Osteoblast (primary cell): ENCODE measurements around the gene NDUFAF8. TPM values are rescaled to one million over a fixed set of nuclear protein-coding genes. Genes with fewer than 3 reads are reported as not detected.

Source experiments
- DNase-seq: peaks from one replicate; pipeline ENCODE4 v3.0.0; 2011; ENCODE audit warnings: low spot score, mixed read lengths; ENCODE audit not compliant: insufficient read length; ENCODE audit errors: missing footprints
- H2AFZ ChIP-seq: 2 replicates; pipeline ENCODE4 v1.6.0; 2011; ENCODE audit warnings: mild to moderate bottlenecking, low read length
- H3K27ac ChIP-seq: 2 replicates; pipeline ENCODE4 v1.5.1; 2011; ENCODE audit warnings: mild to moderate bottlenecking, low read depth, low read length, moderate library complexity
- H3K27me3 ChIP-seq: 2 replicates; pipeline ENCODE4 v1.6.0; 2012; ENCODE audit warnings: mild to moderate bottlenecking, control low read depth, inconsistent platforms, low read length, moderate library complexity; ENCODE audit not compliant: insufficient read depth
- H3K36me3 ChIP-seq: 2 replicates; pipeline ENCODE4 v1.5.1; 2011; ENCODE audit warnings: mild to moderate bottlenecking, low read length, control low read depth, moderate library complexity; ENCODE audit not compliant: insufficient read depth
- H3K4me1 ChIP-seq: 2 replicates; pipeline ENCODE4 v1.5.1; 2011; ENCODE audit warnings: mild to moderate bottlenecking, low read length, control low read depth, moderate library complexity; ENCODE audit not compliant: insufficient read depth
- H3K4me2 ChIP-seq: 2 replicates; pipeline ENCODE4 v1.6.0; 2011; ENCODE audit warnings: mild to moderate bottlenecking, low read length; ENCODE audit not compliant: insufficient read depth
- H3K4me3 ChIP-seq: fragments of 200-600 bp; sonication (generic); 3 replicates; pipeline ENCODE4 v1.5.1; 2012; ENCODE audit warnings: mild to moderate bottlenecking, low read length, inconsistent platforms; ENCODE audit not compliant: insufficient read depth
- H3K79me2 ChIP-seq: 2 replicates; pipeline ENCODE4 v1.6.0; 2012; ENCODE audit warnings: mild to moderate bottlenecking, low read length, control low read depth, inconsistent platforms; ENCODE audit not compliant: insufficient read depth
- H3K9me3 ChIP-seq: 2 replicates; pipeline ENCODE4 v1.5.1; 2011; ENCODE audit warnings: low read depth, low read length, control low read depth
- H4K20me1 ChIP-seq: 2 replicates; pipeline ENCODE4 v1.6.0; 2012; ENCODE audit warnings: mild to moderate bottlenecking, low read length, control low read depth; ENCODE audit not compliant: insufficient read depth
- total RNA-seq: library from RNA; depleted of rRNA; stranded (reverse); fragments of >200 nt; gene quantifications from 2 replicates; pipeline ENCODE4 v1.2.3, GENCODE V29; 2012
- TF ChIP-seq, protein P1 (sequence below): IDR thresholded peaks from 2 replicates; pipeline ENCODE4 v1.5.1; 2011; ENCODE audit warnings: mild to moderate bottlenecking, low read depth, low read length, moderate library complexity; ENCODE audit errors: extremely low read depth

NDUFAF8 gene
- total RNA-seq, 1 donor, result 19.9 TPM

DNA sequence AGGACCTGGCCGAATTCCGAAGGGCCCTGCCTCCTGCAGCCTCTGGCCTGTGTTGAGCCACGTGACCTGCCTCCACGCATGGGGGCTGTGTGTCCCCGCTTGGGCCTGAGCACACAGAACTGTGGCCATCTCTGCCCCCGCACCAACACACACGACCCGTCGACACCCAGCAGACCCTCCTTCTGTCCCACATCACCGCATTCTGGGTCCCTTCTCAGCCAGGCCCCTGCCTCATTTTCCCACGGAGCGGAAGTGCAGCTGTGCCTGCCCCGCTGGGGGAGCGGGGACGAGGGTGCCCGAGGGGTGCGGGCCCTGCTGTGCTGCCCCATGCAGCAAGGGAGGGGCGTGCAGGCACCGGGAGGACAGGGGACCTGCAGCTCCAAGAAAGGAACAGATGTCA lies 18.4 kb downstream of the NDUFAF8 start:
- DNase-seq, result no peak

DNA sequence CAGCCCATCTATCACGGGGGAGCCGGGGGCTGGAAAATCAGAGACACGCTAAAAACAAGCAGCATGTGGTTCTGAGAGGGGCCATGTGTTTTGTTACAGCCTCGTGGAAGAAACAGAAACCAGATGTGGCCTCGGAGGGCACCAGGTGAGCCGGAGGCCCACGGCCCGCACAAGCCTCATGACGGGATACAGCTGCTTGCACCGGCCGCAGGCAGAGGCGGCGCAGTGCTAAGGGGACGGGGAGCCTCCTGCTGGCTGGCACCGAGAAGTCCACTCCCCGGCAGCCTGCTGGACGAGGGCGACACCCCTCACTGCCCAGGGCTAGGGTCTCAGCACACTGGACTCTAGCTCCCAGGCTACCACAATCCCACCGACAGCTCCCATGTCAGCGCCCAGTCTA lies 19.2 kb downstream of the NDUFAF8 start:
- Histone ChIP-seq H3K27me3 (no peaks in the 10 kb centered on the region), H2AFZ (no peak overlapping the region), H3K27ac (no peak overlapping the region), H3K4me2 (no peak overlapping the region), H4K20me1 (peaks cover 37% of the 10 kb centered on the region), H3K79me2 (peaks cover 8% of the 10 kb centered on the region), H3K9me3 (no peaks in the 10 kb centered on the region), H3K36me3 (peaks cover 22% of the 10 kb centered on the region), H3K4me1 (peaks cover 6% of the 10 kb centered on the region), H3K4me3 (no peak overlapping the region)
- TF ChIP-seq, protein P1, sequence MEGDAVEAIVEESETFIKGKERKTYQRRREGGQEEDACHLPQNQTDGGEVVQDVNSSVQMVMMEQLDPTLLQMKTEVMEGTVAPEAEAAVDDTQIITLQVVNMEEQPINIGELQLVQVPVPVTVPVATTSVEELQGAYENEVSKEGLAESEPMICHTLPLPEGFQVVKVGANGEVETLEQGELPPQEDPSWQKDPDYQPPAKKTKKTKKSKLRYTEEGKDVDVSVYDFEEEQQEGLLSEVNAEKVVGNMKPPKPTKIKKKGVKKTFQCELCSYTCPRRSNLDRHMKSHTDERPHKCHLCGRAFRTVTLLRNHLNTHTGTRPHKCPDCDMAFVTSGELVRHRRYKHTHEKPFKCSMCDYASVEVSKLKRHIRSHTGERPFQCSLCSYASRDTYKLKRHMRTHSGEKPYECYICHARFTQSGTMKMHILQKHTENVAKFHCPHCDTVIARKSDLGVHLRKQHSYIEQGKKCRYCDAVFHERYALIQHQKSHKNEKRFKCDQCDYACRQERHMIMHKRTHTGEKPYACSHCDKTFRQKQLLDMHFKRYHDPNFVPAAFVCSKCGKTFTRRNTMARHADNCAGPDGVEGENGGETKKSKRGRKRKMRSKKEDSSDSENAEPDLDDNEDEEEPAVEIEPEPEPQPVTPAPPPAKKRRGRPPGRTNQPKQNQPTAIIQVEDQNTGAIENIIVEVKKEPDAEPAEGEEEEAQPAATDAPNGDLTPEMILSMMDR, result no peak
- no peak for DNase-seq

More for the DNA sequence above, 18.4 kb downstream of the NDUFAF8 start:
- Histone ChIP-seq H2AFZ (no peak overlapping the region), H4K20me1 (peaks cover 41% of the 10 kb centered on the region), H3K9me3 (no peaks in the 10 kb centered on the region), H3K36me3 (peaks cover 21% of the 10 kb centered on the region), H3K4me1 (peaks cover 6% of the 10 kb centered on the region), H3K4me2 (no peak overlapping the region), H3K27ac (no peak overlapping the region), H3K4me3 (no peak overlapping the region), H3K79me2 (peaks cover 8% of the 10 kb centered on the region), H3K27me3 (no peaks in the 10 kb centered on the region)
- TF ChIP-seq, protein P1, result no peak

DNA sequence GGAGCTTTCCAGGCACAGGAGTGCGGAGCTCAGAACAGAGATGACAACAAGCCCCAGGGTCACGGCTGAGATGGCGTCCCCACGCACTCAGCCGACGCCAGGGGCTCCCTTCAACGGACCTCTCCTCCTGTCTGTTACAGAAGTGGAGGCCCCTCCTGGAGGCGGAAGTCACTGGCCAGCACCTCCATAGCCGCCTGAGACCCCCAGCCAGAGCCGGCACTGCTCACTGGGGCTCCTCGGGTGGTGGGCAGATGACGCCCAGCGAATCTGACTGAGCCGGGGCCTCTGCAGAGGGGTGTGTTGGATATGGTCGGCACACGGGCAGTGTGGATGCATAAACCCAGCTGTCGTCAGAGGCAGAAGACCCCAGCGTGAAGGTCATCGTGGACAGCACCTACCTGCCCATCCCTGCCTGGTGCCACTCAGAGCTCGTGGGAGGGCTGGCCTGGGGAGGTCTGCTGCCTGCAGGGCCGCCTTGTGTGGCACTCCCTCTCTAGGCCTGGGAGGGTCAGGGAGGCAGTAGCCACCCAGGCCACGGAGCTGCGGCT lies 20.0 kb downstream of the NDUFAF8 start:
- Histone ChIP-seq H3K4me2 (no peak overlapping the region), H3K79me2 (no peaks in the 10 kb centered on the region), H3K4me3 (no peak overlapping the region), H4K20me1 (peaks cover 32% of the 10 kb centered on the region), H3K36me3 (peaks cover 20% of the 10 kb centered on the region), H3K27me3 (no peaks in the 10 kb centered on the region), H3K4me1 (peaks cover 6% of the 10 kb centered on the region), H2AFZ (no peak overlapping the region), H3K27ac (no peak overlapping the region), H3K9me3 (no peaks in the 10 kb centered on the region)
- TF ChIP-seq, protein P1, result no peak
- no peak for DNase-seq

DNA sequence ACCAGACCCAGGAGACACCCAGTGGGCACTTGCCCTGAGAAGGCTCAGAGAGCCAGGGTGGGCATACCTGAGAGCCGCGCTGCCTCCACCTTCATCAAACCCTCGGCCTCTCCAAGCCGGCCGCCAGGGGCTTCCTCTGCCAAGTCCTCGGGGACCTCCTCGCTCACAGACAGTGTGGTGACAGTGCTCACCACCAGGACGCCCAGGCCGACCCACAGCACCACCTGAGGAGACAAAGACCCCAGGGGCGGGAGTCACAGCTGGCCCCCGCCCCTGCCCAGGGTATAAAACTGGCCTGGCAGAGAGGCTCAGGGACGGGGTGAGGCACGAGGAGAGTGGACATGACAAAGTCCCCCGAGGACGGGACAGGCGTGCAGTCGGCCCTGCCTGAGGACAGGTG lies 21.1 kb downstream of the NDUFAF8 start:
- no peak overlapping the region for H2AFZ ChIP-seq
- peaks cover 18% of the 10 kb centered on the region for H3K36me3 ChIP-seq
- no peaks in the 10 kb centered on the region for H3K79me2 ChIP-seq
- peaks cover 6% of the 10 kb centered on the region for H3K4me1 ChIP-seq
- no peaks in the 10 kb centered on the region for H3K9me3 ChIP-seq
- H3K27me3 ChIP-seq, result no peaks in the 10 kb centered on the region
- H4K20me1 ChIP-seq, result peaks cover 29% of the 10 kb centered on the region
- TF ChIP-seq, protein P1, result no peak
- no peak overlapping the region for H3K4me3 ChIP-seq
- H3K4me2 ChIP-seq, result no peak overlapping the region
- no peak for DNase-seq
- H3K27ac ChIP-seq, result no peak overlapping the region
